Activated CD4-positive, alpha-beta T cell treated with anti-CD3 and anti-CD28 coated beads, Interleukin-2, amount 10 ng/mL, durations not matched to agents 7 days and 5 days (primary cell): ENCODE measurements around the gene NEUROD6. TPM values are rescaled to one million over a fixed set of nuclear protein-coding genes. Genes with fewer than 3 reads are reported as not detected.

Experiments used
- CTCF ChIA-PET: fragments of 350-600 bp; sonication (Branson Sonifier 250); formaldehyde crosslinking; loops from one replicate; lab custom pipeline; 2021; ENCODE audit warnings: antibody characterized with exemption; lab: Charles Lee
- POLR2A ChIA-PET: fragments of 350-600 bp; sonication (Branson Sonifier 250); formaldehyde crosslinking; loops from one replicate; lab custom pipeline; 2021; ENCODE audit warnings: antibody characterized with exemption; lab: Charles Lee
- DNase-seq: peaks from one replicate; pipeline ENCODE4 v3.0.0-alpha.2; 2020
- H3K27ac Mint-ChIP-seq: one replicate; pipeline ENCODE4 v1.8.0; 2021; ENCODE audit warnings: mild to moderate bottlenecking, moderate library complexity, mixed read lengths
- H3K27me3 Mint-ChIP-seq: one replicate; pipeline ENCODE4 v1.8.0; 2021; ENCODE audit warnings: mixed read lengths
- H3K36me3 Mint-ChIP-seq: one replicate; pipeline ENCODE4 v1.8.0; 2021; ENCODE audit warnings: low read depth, mixed read lengths
- H3K4me1 Mint-ChIP-seq: one replicate; pipeline ENCODE4 v1.8.0; 2021; ENCODE audit warnings: mixed read lengths
- H3K4me3 Mint-ChIP-seq: one replicate; pipeline ENCODE4 v1.8.0; 2021; ENCODE audit warnings: mild to moderate bottlenecking, moderate library complexity, mixed read lengths
- H3K9me3 Mint-ChIP-seq: one replicate; pipeline ENCODE4 v1.8.0; 2021; ENCODE audit warnings: mixed read lengths
- total RNA-seq, 2 experiments: library from RNA; stranded (reverse); gene quantifications; one replicate each; pipeline ENCODE4 v1.2.3, GENCODE V29; 2021

Gene NEUROD6
- total RNA-seq, result not detected

GRCh38 chr7:31340603-31341002 lies at the start of gene NEUROD6:
TSS of gene NEUROD6 (minus strand) at chr7:31340726. CDS start at chr7:31339268, 1,458 bp downstream.
- H3K4me1 Mint-ChIP-seq, result no peaks in the 10 kb centered on the region
- peaks cover 25% of the 10 kb centered on the region for H3K27me3 Mint-ChIP-seq
- H3K27ac Mint-ChIP-seq, result no peak within 1 kb of the TSS
- no peaks in the 10 kb centered on the region for H3K9me3 Mint-ChIP-seq
- H3K36me3 Mint-ChIP-seq, result no peaks in the 10 kb centered on the region
- ChIA-PET CTCF (no interaction called here), POLR2A (no interaction called here)
- no peak for DNase-seq
- H3K4me3 Mint-ChIP-seq, result no peak within 1 kb of the TSS

- CTCF ChIA-PET, result no interaction called here
- H3K36me3 Mint-ChIP-seq, result no peaks in the 10 kb centered on the region
- DNase-seq, result no peak
- peaks cover 7% of the 10 kb centered on the region for H3K9me3 Mint-ChIP-seq
- no peak overlapping the region for H3K27ac Mint-ChIP-seq
- H3K27me3 Mint-ChIP-seq, result no peaks in the 10 kb centered on the region
- H3K4me3 Mint-ChIP-seq, result no peak overlapping the region
- no peaks in the 10 kb centered on the region for H3K4me1 Mint-ChIP-seq
- POLR2A ChIA-PET, result no interaction called here
Measured at GRCh38 chr7:31384466-31384865, 43.9 kb upstream of the NEUROD6 start.

GRCh38 chr7:31382722-31383121 lies 42.2 kb upstream of the NEUROD6 start:
- CTCF ChIA-PET, result no interaction called here

GRCh38 chr7:31373337-31374289 lies 33.1 kb upstream of the NEUROD6 start:
- ChIA-PET POLR2A (no interaction called here), CTCF (no interaction called here)
- Mint-ChIP-seq H3K36me3 (no peaks in the 10 kb centered on the region), H3K4me3 (no peak overlapping the region), H3K27ac (no peak overlapping the region), H3K9me3 (no peaks in the 10 kb centered on the region), H3K4me1 (no peaks in the 10 kb centered on the region), H3K27me3 (no peaks in the 10 kb centered on the region)
- peak; percentile 10 for DNase-seq

More at GRCh38 chr7:31382722-31383121, 42.2 kb upstream of the NEUROD6 start:
- POLR2A ChIA-PET, result no interaction called here
- H3K4me3 Mint-ChIP-seq, result no peak overlapping the region
- H3K4me1 Mint-ChIP-seq, result no peaks in the 10 kb centered on the region
- peak overlapping the region; percentile 25 for H3K27ac Mint-ChIP-seq
- peaks cover 7% of the 10 kb centered on the region for H3K9me3 Mint-ChIP-seq
- H3K36me3 Mint-ChIP-seq, result no peaks in the 10 kb centered on the region
- H3K27me3 Mint-ChIP-seq, result no peaks in the 10 kb centered on the region
- DNase-seq, result no peak

- no peaks in the 10 kb centered on the region for H3K9me3 Mint-ChIP-seq
- POLR2A ChIA-PET, result no interaction called here
- H3K27ac Mint-ChIP-seq, result no peak overlapping the region
- CTCF ChIA-PET, result no interaction called here
- no peaks in the 10 kb centered on the region for H3K36me3 Mint-ChIP-seq
- no peak for DNase-seq
- H3K4me3 Mint-ChIP-seq, result no peak overlapping the region
- H3K27me3 Mint-ChIP-seq, result no peaks in the 10 kb centered on the region
- no peaks in the 10 kb centered on the region for H3K4me1 Mint-ChIP-seq
Measured at GRCh38 chr7:31372231-31372959, 31.9 kb upstream of the NEUROD6 start.

GRCh38 chr7:31371621-31372020 lies 31.1 kb upstream of the NEUROD6 start:
- DNase-seq, result no peak
- CTCF ChIA-PET, result no interaction called here
- H3K36me3 Mint-ChIP-seq, result no peaks in the 10 kb centered on the region
- POLR2A ChIA-PET, result no interaction called here
- no peaks in the 10 kb centered on the region for H3K4me1 Mint-ChIP-seq
- no peaks in the 10 kb centered on the region for H3K27me3 Mint-ChIP-seq
- H3K4me3 Mint-ChIP-seq, result no peak overlapping the region
- H3K27ac Mint-ChIP-seq, result no peak overlapping the region
- H3K9me3 Mint-ChIP-seq, result no peaks in the 10 kb centered on the region

- H3K4me3 Mint-ChIP-seq, result no peak overlapping the region
- no peaks in the 10 kb centered on the region for H3K4me1 Mint-ChIP-seq
- no peaks in the 10 kb centered on the region for H3K27me3 Mint-ChIP-seq
- no peak overlapping the region for H3K27ac Mint-ChIP-seq
- DNase-seq, result no peak
- no peaks in the 10 kb centered on the region for H3K36me3 Mint-ChIP-seq
- ChIA-PET CTCF (interaction anchor here (0.7 kb wide), 1 partner anchor 37 kb away, joined by 3 read pairs; no protein-coding TSS in a partner anchor), POLR2A (no interaction called here)
- H3K9me3 Mint-ChIP-seq, result no peaks in the 10 kb centered on the region
Measured at GRCh38 chr7:31370609-31371008, 30.1 kb upstream of the NEUROD6 start.

- Mint-ChIP-seq H3K27me3 (no peaks in the 10 kb centered on the region), H3K27ac (no peak overlapping the region), H3K36me3 (no peaks in the 10 kb centered on the region), H3K4me3 (no peak overlapping the region), H3K9me3 (no peaks in the 10 kb centered on the region), H3K4me1 (no peaks in the 10 kb centered on the region)
- DNase-seq, result no peak
- CTCF ChIA-PET, result no interaction called here
- POLR2A ChIA-PET, result no interaction called here
Measured at GRCh38 chr7:31368620-31369019, 28.1 kb upstream of the NEUROD6 start.

- H3K27ac Mint-ChIP-seq, result no peak overlapping the region
- CTCF ChIA-PET, result no interaction called here
- no peaks in the 10 kb centered on the region for H3K27me3 Mint-ChIP-seq
- no peak for DNase-seq
- no peaks in the 10 kb centered on the region for H3K9me3 Mint-ChIP-seq
- no peaks in the 10 kb centered on the region for H3K36me3 Mint-ChIP-seq
- POLR2A ChIA-PET, result no interaction called here
- H3K4me1 Mint-ChIP-seq, result no peaks in the 10 kb centered on the region
- H3K4me3 Mint-ChIP-seq, result no peak overlapping the region
Measured at GRCh38 chr7:31363496-31363895, 23.0 kb upstream of the NEUROD6 start.

- H3K4me1 Mint-ChIP-seq, result no peaks in the 10 kb centered on the region
- CTCF ChIA-PET, result no interaction called here
- DNase-seq, result no peak
- H3K27ac Mint-ChIP-seq, result no peak overlapping the region
- no peak overlapping the region for H3K4me3 Mint-ChIP-seq
- POLR2A ChIA-PET, result no interaction called here
- H3K36me3 Mint-ChIP-seq, result no peaks in the 10 kb centered on the region
- H3K27me3 Mint-ChIP-seq, result no peaks in the 10 kb centered on the region
- H3K9me3 Mint-ChIP-seq, result no peaks in the 10 kb centered on the region
Measured at GRCh38 chr7:31363051-31363450, 22.5 kb upstream of the NEUROD6 start.

- Mint-ChIP-seq H3K27ac (no peak overlapping the region), H3K4me1 (no peaks in the 10 kb centered on the region), H3K4me3 (no peak overlapping the region), H3K9me3 (no peaks in the 10 kb centered on the region), H3K27me3 (no peaks in the 10 kb centered on the region), H3K36me3 (no peaks in the 10 kb centered on the region)
- DNase-seq, result no peak
- POLR2A ChIA-PET, result no interaction called here
- CTCF ChIA-PET, result no interaction called here
Measured at GRCh38 chr7:31362401-31362800, 21.9 kb upstream of the NEUROD6 start.

- no peak for DNase-seq
- Mint-ChIP-seq H3K27ac (no peak overlapping the region), H3K27me3 (no peaks in the 10 kb centered on the region), H3K36me3 (no peaks in the 10 kb centered on the region), H3K9me3 (no peaks in the 10 kb centered on the region), H3K4me3 (no peak overlapping the region), H3K4me1 (no peaks in the 10 kb centered on the region)
- ChIA-PET CTCF (interaction anchor here (0.5 kb wide), 1 partner anchor 1335 kb away, joined by 3 read pairs; no protein-coding TSS in a partner anchor), POLR2A (no interaction called here)
Measured at GRCh38 chr7:31358467-31358866, 17.9 kb upstream of the NEUROD6 start.

- peaks cover 1% of the 10 kb centered on the region for H3K27me3 Mint-ChIP-seq
- H3K27ac Mint-ChIP-seq, result no peak overlapping the region
- POLR2A ChIA-PET, result no interaction called here
- no peaks in the 10 kb centered on the region for H3K9me3 Mint-ChIP-seq
- no peak for DNase-seq
- no peak overlapping the region for H3K4me3 Mint-ChIP-seq
- CTCF ChIA-PET, result no interaction called here
- H3K36me3 Mint-ChIP-seq, result no peaks in the 10 kb centered on the region
- no peaks in the 10 kb centered on the region for H3K4me1 Mint-ChIP-seq
Measured at GRCh38 chr7:31345421-31345820, 4.9 kb upstream of the NEUROD6 start.
